GM12891 (cell line): ENCODE measurements around the gene PHLPP1.

Source experiments
- PAX5 ChIP-seq: IDR thresholded peaks from 2 replicates; pipeline ENCODE4 v1.6.1; 2011; ENCODE audit warnings: low read length, moderate library complexity, mild to moderate bottlenecking; ENCODE audit not compliant: insufficient read depth, severe bottlenecking
- POLR2A ChIP-seq: IDR thresholded peaks from 2 replicates; pipeline ENCODE4 v1.6.1; 2011; ENCODE audit warnings: low read depth, low read length, control low read depth
- POLR2AphosphoS5 ChIP-seq: IDR thresholded peaks from 2 replicates; pipeline ENCODE4 v1.6.1; 2011; ENCODE audit warnings: low read depth, low read length, control low read depth
- TAF1 ChIP-seq: IDR thresholded peaks from 2 replicates; pipeline ENCODE4 v1.6.1; 2011; ENCODE audit warnings: low read depth, low read length, control low read depth

DNA sequence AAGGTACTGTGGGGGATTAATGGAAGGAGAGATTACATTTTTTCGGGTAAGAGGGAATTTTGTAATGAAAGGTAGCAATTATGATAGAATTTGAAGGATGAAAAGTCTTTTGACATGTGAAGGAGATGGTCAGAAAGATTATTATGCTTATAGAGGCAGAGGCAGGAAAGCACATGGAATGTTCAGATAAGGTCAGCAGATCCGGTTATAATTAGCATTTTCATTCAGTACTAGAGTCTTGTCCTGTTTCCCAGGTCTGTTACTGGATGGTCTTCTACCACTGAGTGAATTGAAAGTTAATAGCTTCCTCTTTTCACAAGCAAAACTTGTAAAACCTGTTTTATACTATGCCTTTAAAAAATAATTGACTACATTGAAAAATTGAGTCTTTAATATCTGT is 116.9 kb downstream of the PHLPP1 start:
- TF ChIP-seq POLR2A (no peak), POLR2AphosphoS5 (no peak), TAF1 (no peak), PAX5 (no peak)
